Loucy (cell line): ENCODE data around the gene ITGB3.

ENCODE experiments used
- EZH2phosphoT487 ChIP-seq: fragments of 200-600 bp; IDR thresholded peaks from 2 replicates; pipeline ENCODE4 v1.6.1; 2018; ENCODE audit warnings: antibody characterized with exemption, mild to moderate bottlenecking, moderate library complexity, borderline replicate concordance
- TF ChIP-seq, protein P1 (sequence below): fragments of 200-600 bp; sonication (generic); conservative IDR thresholded peaks from 2 replicates; pipeline ENCODE4 v1.5.1; 2014; ENCODE audit warnings: mild to moderate bottlenecking, antibody characterized with exemption, low read length

DNA sequence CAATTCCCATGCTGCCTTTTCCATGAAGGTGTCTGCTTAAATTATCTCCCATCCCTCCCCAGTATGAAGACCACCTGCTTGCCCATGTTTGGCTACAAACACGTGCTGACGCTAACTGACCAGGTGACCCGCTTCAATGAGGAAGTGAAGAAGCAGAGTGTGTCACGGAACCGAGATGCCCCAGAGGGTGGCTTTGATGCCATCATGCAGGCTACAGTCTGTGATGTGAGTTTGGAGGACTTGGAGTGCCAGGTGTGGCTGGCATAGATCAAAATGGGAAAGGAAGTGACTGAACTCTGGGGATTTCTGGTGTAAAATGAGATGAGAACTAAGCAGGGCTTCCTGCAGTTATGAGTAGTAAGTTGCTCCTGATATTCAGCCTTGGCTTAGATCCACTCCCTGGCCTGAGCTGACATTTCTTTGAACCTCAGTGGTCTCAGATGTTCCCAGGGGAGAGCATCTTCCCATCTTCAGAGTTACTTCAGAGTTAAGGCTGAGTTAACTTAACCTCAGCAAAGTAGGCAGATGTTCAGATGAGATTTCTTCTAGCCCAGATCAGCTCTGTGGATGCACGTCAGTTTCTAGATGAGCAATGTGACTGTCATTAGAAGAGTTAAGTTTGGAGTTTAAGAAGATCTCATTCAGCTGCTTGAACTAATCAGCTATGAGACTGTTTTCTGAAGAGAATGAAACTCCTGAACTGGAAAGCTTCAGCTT, 32.7 kb downstream of the ITGB3 start:
- TF ChIP-seq, protein P1, sequence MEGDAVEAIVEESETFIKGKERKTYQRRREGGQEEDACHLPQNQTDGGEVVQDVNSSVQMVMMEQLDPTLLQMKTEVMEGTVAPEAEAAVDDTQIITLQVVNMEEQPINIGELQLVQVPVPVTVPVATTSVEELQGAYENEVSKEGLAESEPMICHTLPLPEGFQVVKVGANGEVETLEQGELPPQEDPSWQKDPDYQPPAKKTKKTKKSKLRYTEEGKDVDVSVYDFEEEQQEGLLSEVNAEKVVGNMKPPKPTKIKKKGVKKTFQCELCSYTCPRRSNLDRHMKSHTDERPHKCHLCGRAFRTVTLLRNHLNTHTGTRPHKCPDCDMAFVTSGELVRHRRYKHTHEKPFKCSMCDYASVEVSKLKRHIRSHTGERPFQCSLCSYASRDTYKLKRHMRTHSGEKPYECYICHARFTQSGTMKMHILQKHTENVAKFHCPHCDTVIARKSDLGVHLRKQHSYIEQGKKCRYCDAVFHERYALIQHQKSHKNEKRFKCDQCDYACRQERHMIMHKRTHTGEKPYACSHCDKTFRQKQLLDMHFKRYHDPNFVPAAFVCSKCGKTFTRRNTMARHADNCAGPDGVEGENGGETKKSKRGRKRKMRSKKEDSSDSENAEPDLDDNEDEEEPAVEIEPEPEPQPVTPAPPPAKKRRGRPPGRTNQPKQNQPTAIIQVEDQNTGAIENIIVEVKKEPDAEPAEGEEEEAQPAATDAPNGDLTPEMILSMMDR = no peak
- no peak for TF ChIP-seq EZH2phosphoT487
